Muscle of leg (tissue), 11 donors: ENCODE measurements around the gene C20orf141. TPM values are rescaled to one million over a fixed set of nuclear protein-coding genes. Genes with fewer than 3 reads are reported as not detected.

Experiments
- DNase-seq: peaks from one replicate; pipeline ENCODE4 v3.0.0; 2013
- H3K27ac ChIP-seq: one replicate; pipeline ENCODE4 v1.5.1; 2013; ENCODE audit warnings: mild to moderate bottlenecking, low read length, control low read depth
- H3K27me3 ChIP-seq: one replicate; pipeline ENCODE4 v1.6.1; 2013; ENCODE audit warnings: low read length; ENCODE audit not compliant: control insufficient read depth, insufficient read depth
- H3K36me3 ChIP-seq: one replicate; pipeline ENCODE4 v1.6.1; 2013; ENCODE audit warnings: low read length; ENCODE audit not compliant: control insufficient read depth, insufficient read depth
- H3K4me1 ChIP-seq: one replicate; pipeline ENCODE4 v1.6.1; 2013; ENCODE audit warnings: low read length; ENCODE audit not compliant: control insufficient read depth, insufficient read depth
- H3K4me3 ChIP-seq: one replicate; pipeline ENCODE4 v1.5.1; 2013; ENCODE audit warnings: low read length, control low read depth
- H3K9me3 ChIP-seq: replicated peaks from 2 replicates; pipeline ENCODE4 v1.6.1; 2013; ENCODE audit warnings: low read depth, low read length; ENCODE audit not compliant: control insufficient read depth
- WGBS: methylation state at CpG from one replicate; pipeline ENCODE4 v1.1.5; 2013; ENCODE audit warnings: missing lambda C conversion rate; ENCODE audit not compliant: insufficient coverage; 5-methylcytosine and 5-hydroxymethylcytosine counted together
- polyA plus RNA-seq, 8 donors: library from polyadenylated mRNA; unstranded; fragments of 120-200 nt; gene quantifications; one replicate each; pipeline versions ENCODE4 v1.2.1 to v1.2.3, GENCODE V29; 2013; ENCODE audit warnings: inconsistent platforms in 1 of 8, low replicate concordance in 1 of 8; ENCODE audit not compliant: insufficient read length in 8 of 8, insufficient read depth in 1 of 8
- total RNA-seq: library from RNA; stranded (reverse); fragments of 120-200 nt; gene quantifications from one replicate; pipeline ENCODE4 v1.2.4, GENCODE V29; 2013

Gene C20orf141
- total and polyA plus RNA-seq, 9 donors = not detected

DNA sequence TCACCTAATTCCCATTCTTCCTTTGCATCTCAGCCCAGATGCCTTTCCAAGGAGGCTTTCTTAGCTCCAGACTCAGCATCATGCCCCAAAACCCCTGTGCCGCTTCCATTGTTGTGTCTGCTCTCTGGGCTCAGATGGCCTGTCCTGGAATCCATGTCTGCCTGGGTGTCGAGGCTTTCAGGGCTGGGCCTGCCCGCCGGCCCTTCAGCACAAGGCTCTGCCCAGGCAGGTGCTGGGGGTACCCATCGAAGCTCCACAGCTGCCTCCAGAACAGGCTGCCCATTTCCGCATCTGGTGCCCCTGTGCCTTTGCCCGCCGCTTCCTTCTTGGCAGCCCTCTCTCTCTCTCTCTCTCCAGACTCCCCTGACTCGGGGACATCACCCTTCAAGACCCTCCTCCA is 15.5 kb upstream of the C20orf141 start:
- Histone ChIP-seq H3K36me3 (peaks cover 31% of the 10 kb centered on the region), H3K27ac (peak overlapping the region; percentile 49), H3K4me3 (peak overlapping the region; percentile 74), H3K4me1 (peaks cover 23% of the 10 kb centered on the region), H3K27me3 (peaks cover 39% of the 10 kb centered on the region), H3K9me3 (no peaks in the 10 kb centered on the region)
- DNase-seq = no peak
- WGBS = 13% methylated on average over 9 of the region's 9 CpGs

DNA sequence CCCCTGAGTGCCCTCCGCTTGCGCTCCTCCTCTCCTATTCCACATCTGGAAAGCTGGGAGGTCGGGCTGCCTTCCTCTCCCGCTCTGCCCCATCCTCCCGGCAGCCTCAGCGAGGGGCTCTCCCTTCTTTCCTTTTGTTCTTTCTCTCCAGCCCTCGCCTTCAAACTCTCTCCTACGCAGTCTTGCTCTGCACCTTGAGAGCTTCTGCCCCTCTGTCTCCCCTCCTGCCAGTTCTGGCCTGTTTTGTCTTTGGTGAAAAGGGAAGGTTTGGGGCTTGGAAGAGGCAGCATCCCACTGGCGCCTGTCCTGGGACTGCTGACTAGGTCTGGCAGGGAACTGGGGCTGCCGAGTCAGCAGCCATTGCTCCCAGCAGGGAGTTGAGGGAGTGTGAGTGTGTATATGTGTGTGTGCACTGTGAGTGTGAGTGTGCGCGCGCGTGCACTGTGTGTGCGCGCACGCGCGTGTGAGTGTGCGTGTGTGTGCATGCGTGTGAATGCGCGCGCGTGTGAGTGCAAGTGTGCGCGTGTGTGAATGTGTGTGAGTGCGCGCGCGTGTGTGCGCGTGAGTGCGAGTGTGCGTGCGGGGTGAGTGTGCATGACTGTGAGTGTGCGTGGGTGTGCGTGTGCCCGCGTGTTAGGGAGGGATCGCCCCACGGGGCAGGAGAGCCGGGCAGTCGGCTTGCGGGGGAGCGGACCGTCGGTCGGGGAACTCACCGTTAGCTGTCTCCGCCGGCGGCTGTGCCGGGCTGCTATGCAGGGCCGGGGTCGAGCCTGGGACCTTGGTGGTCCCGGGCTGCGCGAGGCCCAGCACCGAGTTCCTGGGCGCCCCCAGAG is 14.9 kb upstream of the C20orf141 start:
- peaks cover 29% of the 10 kb centered on the region for H3K36me3 ChIP-seq
- peak; percentile 60 for DNase-seq
- no peaks in the 10 kb centered on the region for H3K9me3 ChIP-seq
- peak overlapping the region; percentile 74 for H3K4me3 ChIP-seq
- peaks cover 27% of the 10 kb centered on the region for H3K4me1 ChIP-seq
- WGBS = 1% methylated on average over 46 of the region's 61 CpGs
- H3K27ac ChIP-seq = peak overlapping the region; percentile 65
- peaks cover 45% of the 10 kb centered on the region for H3K27me3 ChIP-seq

DNA sequence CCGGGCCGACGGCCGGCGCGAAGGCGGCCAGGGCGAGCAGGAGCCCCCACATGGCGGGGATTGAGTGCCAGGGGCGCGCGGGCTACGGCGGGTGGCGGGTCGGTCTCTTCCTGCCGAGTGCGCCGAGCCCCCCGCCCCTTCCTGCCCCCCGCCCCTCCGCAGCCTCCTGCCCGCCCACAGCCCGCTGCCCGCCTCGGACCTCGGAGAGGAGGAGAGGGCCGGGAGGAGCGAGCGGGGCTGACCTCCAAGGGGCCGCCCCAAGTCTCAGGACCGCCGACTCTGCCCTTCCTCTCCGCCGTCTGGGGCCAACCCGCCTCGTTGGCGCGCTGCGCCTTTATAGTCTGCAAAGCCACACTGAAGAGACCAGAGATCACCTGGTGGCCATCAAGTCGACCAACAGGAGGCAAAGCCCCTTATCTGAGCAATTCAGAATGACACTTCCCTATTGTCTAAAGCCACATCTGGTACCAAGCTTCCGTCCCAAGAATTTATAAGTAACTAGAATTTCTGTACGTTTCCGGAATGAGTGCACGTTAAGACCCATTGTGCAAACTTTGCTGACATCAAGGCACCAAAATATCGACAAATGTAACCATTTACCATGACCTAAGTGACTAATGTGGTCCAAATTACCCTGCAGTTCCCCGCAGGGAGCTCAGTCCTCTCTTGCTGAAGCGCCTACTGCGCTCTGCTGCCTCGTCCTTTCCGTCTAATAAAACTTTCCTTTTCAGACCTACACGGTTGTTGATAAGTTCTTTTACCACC is 14.1 kb upstream of the C20orf141 start, which contains the start of gene CPXM1:
TSS of gene CPXM1 (minus strand) at position 107 of the 765 bp plus-strand sequence. CDS start at position 52, 55 bp downstream.
- DNase-seq = peak; percentile 75
- H3K36me3 ChIP-seq = peaks cover 21% of the 10 kb centered on the region
- H3K27me3 ChIP-seq = peaks cover 53% of the 10 kb centered on the region
- H3K27ac ChIP-seq = peak within 1 kb of the TSS; percentile 65
- H3K4me1 ChIP-seq = peaks cover 29% of the 10 kb centered on the region
- WGBS = 0% methylated on average over 40 of the region's 52 CpGs
- H3K4me3 ChIP-seq = peak within 1 kb of the TSS; percentile 74
- no peaks in the 10 kb centered on the region for H3K9me3 ChIP-seq

DNA sequence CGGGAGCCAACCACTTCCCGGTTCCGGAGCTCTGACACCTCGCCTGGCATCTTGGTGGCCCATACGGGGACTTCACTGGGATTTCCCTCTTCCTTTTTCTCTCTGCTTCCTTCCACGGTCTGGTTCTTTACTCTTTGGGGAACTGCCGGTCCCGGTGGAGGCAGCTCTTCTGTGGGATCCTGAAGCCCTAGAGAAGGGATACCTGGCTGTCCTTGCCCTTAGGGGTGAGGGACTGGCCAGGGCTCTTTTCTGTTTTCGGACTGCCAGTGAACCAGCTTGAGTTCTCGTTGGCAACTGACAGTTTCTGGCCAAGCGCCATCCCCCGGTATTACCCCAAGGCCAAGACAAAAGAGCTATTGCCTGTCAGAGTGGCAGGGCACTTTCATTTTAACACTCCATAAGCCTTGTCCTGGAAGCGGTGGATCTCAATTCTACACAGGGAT is 13.5 kb upstream of the C20orf141 start:
- DNase-seq = no peak
- H3K4me1 ChIP-seq = peaks cover 29% of the 10 kb centered on the region
- H3K36me3 ChIP-seq = peaks cover 21% of the 10 kb centered on the region
- no peak overlapping the region for H3K27ac ChIP-seq
- H3K27me3 ChIP-seq = peaks cover 59% of the 10 kb centered on the region
- H3K9me3 ChIP-seq = no peaks in the 10 kb centered on the region
- WGBS = 6% methylated on average over 11 of the region's 13 CpGs
- peak overlapping the region; percentile 74 for H3K4me3 ChIP-seq

DNA sequence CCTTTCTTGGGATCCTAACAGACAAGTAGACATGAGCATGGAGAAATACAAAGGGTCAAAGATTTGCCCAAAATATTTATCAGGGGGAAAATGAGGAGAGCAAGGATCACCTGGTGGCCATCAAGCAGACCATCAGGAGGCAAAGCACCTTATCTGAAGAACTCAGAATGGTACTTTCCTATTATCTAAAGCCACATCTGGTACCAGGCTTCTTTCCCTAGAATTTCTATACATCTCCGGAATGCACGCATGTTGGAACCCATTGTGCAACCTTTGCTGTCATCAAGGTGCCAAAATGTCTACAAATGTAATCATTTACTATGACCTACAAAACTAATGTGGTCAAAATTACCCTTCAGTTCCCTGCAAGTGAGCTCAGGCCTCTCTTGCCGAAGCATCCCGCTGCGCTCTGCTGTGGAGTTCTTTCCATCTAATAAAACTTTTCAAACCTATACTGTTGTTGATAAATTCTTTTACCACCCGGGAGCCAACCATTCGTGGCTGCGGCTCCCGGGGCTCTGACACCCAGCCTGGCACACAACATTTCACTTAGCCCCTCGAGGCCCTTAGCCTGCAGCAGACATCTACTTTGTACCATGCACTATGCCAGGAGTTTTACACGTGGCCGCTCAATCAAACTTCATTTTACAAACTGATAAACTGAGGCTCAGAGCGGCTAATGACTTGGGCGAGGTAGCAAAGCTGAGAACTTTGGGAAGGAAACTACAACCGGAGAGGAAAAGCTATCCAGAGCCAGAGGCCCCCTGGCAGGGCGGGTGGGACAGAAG is 10.6 kb upstream of the C20orf141 start:
- Histone ChIP-seq H3K9me3 (no peaks in the 10 kb centered on the region), H3K4me3 (no peak overlapping the region), H3K27me3 (peaks cover 80% of the 10 kb centered on the region), H3K27ac (no peak overlapping the region), H3K36me3 (no peaks in the 10 kb centered on the region), H3K4me1 (peaks cover 24% of the 10 kb centered on the region)
- WGBS = 43% methylated on average over 14 of the region's 16 CpGs
- DNase-seq = no peak

DNA sequence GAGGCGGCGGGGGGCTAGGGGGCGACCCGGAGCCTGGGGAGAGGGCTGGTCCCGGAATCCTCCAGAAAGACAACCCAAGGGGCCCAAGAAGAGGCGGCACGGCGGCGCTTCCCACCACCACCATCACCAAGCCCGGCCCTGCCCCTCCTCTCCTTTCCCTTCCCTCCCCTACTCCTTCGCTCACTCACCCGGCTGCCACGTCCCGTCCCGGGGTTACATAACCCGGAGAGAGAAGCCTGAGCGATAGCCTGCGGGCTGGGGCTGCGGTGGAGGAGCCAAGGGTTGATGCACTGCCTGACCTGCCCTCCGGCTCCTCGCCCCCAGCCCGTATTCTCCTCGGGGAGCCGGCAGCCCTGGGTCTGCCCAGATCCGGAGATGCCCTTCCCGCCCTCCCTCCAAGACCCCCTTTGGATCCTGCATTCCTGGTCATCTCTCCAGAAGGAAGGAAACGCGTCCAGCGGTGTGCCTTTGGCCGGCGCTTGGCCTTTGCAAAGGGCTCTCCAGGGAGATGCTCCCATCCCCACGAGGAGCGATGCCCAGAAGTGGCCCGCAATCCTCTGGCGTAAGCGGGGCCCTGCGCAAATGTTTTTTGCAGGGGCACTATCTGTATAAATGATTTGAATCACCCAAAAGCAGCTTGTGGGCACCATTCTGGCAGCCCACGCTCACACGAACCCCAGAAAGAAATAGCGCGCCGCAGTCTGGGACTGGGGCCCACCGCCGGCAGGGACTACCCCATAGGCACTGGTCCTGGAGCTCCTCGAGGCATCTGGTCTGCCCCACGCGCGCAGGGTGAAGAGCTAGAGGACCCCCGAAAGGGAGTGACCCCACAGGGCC is 9.7 kb upstream of the C20orf141 start:
- peaks cover 16% of the 10 kb centered on the region for H3K4me1 ChIP-seq
- no peaks in the 10 kb centered on the region for H3K36me3 ChIP-seq
- no peak for DNase-seq
- H3K27ac ChIP-seq = no peak overlapping the region
- no peak overlapping the region for H3K4me3 ChIP-seq
- H3K9me3 ChIP-seq = no peaks in the 10 kb centered on the region
- 4% methylated on average over 41 of the region's 49 CpGs for WGBS
- H3K27me3 ChIP-seq = peaks cover 77% of the 10 kb centered on the region

DNA sequence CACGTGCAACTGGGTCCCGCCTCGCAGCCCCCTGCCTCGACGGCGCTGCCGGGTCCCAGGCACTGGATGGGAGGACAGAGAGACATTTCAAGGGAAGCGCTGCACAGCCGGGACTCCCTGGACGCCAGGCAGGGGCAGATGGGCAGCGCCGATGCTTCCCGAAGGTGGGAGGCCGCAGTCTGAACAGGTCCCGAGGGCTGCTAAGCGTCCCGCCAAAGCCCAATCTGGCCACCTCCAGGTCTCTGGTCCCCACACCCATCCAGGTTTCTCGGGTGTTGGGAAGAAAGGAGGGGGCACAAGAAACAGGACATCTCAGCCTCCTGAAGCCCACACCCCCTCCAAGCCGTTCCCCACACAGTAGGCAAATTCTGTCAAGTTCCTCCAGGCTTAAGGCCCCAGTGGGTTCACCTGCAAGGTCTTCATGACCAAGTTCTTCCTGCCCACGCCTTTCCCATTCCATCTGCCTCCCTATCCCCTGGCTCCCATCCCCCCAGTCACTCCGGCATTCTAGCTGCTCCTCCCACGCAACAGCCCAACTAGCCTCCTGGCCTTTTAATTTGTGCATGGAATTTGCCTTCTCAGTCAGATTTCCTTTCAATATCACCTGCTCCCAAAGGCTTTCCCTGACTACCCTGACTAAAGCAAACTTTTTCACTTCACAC is 9.0 kb upstream of the C20orf141 start:
- DNase-seq = no peak
- 7% methylated on average over 19 of the region's 22 CpGs for WGBS
- no peak overlapping the region for H3K4me3 ChIP-seq
- peaks cover 75% of the 10 kb centered on the region for H3K27me3 ChIP-seq
- peaks cover 14% of the 10 kb centered on the region for H3K4me1 ChIP-seq
- H3K27ac ChIP-seq = no peak overlapping the region
- no peaks in the 10 kb centered on the region for H3K9me3 ChIP-seq
- no peaks in the 10 kb centered on the region for H3K36me3 ChIP-seq

DNA sequence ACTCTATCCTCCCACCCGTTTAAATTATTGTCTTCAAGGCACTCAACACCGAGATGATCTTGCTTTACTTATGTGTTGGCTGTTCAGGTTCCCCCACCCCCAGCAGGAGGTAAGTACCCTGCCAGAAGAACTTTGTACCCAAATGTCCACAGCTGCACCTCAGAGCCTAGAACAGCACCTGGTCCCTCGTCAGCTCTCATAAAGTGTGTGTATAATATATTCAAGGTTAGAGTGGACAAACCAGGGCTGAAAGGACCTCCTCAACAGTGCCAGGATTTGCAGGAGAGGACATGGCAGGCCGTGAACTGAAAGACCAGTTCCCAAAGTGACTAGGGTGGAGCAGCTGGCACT is 8.5 kb upstream of the C20orf141 start:
- peaks cover 70% of the 10 kb centered on the region for H3K27me3 ChIP-seq
- peaks cover 9% of the 10 kb centered on the region for H3K4me1 ChIP-seq
- H3K4me3 ChIP-seq = no peak overlapping the region
- H3K9me3 ChIP-seq = no peaks in the 10 kb centered on the region
- no peak overlapping the region for H3K27ac ChIP-seq
- 7% methylated on average over 3 of the region's 4 CpGs for WGBS
- no peak for DNase-seq
- H3K36me3 ChIP-seq = no peaks in the 10 kb centered on the region

DNA sequence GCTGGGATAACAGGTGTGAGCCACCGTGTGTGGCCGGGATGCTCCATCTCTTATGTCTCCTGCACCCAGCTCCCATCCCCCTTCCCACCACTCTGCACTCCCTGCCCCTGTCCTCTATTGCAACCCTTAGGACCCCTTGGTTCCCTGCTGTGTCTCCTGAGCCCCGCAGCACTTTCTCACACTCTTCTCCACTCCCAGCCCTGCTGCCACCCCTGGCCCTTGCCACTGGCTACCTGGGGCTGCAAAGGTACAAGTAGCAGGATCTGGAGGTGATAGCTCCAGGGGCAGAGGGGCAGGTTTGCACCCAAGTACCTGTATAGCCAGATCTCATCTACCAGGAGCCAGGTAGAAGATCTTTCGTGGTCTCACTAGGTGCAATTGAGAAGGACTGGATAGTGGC is 7.8 kb upstream of the C20orf141 start:
- Histone ChIP-seq H3K27me3 (peaks cover 64% of the 10 kb centered on the region), H3K36me3 (no peaks in the 10 kb centered on the region), H3K9me3 (no peaks in the 10 kb centered on the region), H3K27ac (no peak overlapping the region), H3K4me3 (no peak overlapping the region), H3K4me1 (peaks cover 6% of the 10 kb centered on the region)
- DNase-seq = no peak
- 88% methylated on average over 3 of the region's 4 CpGs for WGBS
